ENCODE measurements around the gene KISS1R.

GRCh38 chr19:925087-925525 is 8.0 kb downstream of the KISS1R start:
- TF ChIP-seq PATZ1 (CRISPR knock-in tag; IDR thresholded peaks at IDR 0.05; ENCODE audit: borderline replicate concordance), result no peak
- no peak for TF ChIP-seq CSDC2 (CRISPR knock-in tag; IDR thresholded peaks at IDR 0.05)
- TF ChIP-seq ZNF565 (CRISPR knock-in tag; conservative IDR thresholded peaks at IDR 0.05; ENCODE audit: low read depth), result no peak
- TF ChIP-seq OSR1 (CRISPR knock-in tag; IDR thresholded peaks at IDR 0.05), result no peak
- no peak for TF ChIP-seq PPARA (CRISPR knock-in tag; IDR thresholded peaks at IDR 0.05; ENCODE audit: borderline replicate concordance)
- TF ChIP-seq ARNTL (CRISPR knock-in tag; IDR thresholded peaks at IDR 0.05; ENCODE audit: borderline replicate concordance, low read depth), result no peak
- TF ChIP-seq GLIS3 (CRISPR knock-in tag; IDR thresholded peaks at IDR 0.05), result no peak
- no peak for TF ChIP-seq CREB5 (CRISPR knock-in tag; IDR thresholded peaks at IDR 0.05; ENCODE audit: low read depth)
- TF ChIP-seq SNAI2 (CRISPR knock-in tag; IDR thresholded peaks at IDR 0.05), result no peak
- no peak for TF ChIP-seq ZNF8 (CRISPR knock-in tag; IDR thresholded peaks at IDR 0.05)
- TF ChIP-seq ISL1 (CRISPR knock-in tag; IDR thresholded peaks at IDR 0.05), result no peak
- TF ChIP-seq ZFP3 (CRISPR knock-in tag; IDR thresholded peaks at IDR 0.05), result no peak

Measured in SK-N-SH treated with all-trans-retinoic acid at 6 μM for 48 hours (cell line).